ENCODE data around the gene HIVEP3. TPM values are rescaled to one million over a fixed set of nuclear protein-coding genes. Genes with fewer than 3 reads are reported as not detected.

The HIVEP3 gene
- total RNA-seq, 1 experiment from 2014 or later, result 2.8 TPM

- H3K27ac ChIP-seq, result no peak overlapping the region
- DNase-seq, result no peak
Measured at GRCh38 chr1:41631154-41631553, 287.6 kb downstream of the HIVEP3 start.

DNA sequence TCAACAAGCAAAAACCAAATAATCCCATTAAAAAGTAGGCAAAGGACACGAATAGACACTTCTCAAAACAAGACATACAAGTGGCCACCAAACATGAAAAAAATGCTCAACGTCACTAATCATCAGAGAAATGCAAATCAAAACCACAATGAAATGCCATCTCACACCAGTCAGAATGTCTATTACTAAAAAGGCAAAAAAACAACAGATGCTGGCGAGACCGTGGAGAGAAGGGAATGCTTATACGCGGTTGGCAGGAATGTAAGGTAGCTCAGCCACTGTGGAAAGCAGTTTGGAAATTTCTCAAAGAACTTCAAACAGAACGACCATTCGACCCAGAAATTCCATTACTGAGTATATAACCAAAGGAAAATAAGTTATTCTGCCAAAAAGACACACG lies 289.2 kb downstream of the HIVEP3 start:
- peak overlapping the region; percentile 53 for H3K27ac ChIP-seq
- H3K27me3 ChIP-seq, result no peaks in the 10 kb centered on the region
- H3K4me1 ChIP-seq, result peaks cover 32% of the 10 kb centered on the region
- H3K36me3 ChIP-seq, result no peaks in the 10 kb centered on the region
- DNase-seq, result peak; percentile 58 to 62
- no peak overlapping the region for H3K4me3 ChIP-seq
- H3K9me3 ChIP-seq (replicated peaks), result no peaks in the 10 kb centered on the region

More at GRCh38 chr1:41631154-41631553, 287.6 kb downstream of the HIVEP3 start:
- Histone ChIP-seq H3K9me3 (replicated peaks) (no peaks in the 10 kb centered on the region), H3K4me3 (no peak overlapping the region), H3K27me3 (no peaks in the 10 kb centered on the region), H3K36me3 (no peaks in the 10 kb centered on the region), H3K4me1 (peaks cover 22% of the 10 kb centered on the region)

DNA sequence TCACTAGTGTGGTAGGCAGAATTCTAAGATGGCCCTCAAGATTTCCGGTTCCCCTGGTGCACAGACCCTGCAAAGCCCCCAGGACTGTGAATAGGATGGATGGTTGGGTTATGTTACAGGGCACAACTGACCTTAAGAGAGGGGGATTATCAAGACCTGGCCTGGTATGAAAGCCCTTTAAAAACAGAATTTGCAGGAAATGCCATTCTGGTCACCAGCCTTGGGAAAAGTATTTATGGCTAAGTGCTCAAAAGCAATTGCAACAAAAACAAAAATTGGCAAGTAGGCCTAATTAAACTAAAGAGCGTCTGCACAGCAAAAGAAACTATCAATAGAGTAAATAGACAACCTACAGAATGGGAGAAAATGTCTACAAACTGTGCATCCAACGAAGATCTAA lies 289.6 kb downstream of the HIVEP3 start:
- Histone ChIP-seq H3K4me1 (peaks cover 34% of the 10 kb centered on the region), H3K4me3 (no peak overlapping the region), H3K36me3 (no peaks in the 10 kb centered on the region), H3K27ac (peak overlapping the region; percentile 53), H3K27me3 (no peaks in the 10 kb centered on the region), H3K9me3 (replicated peaks) (no peaks in the 10 kb centered on the region)
- DNase-seq, result no peak

DNA sequence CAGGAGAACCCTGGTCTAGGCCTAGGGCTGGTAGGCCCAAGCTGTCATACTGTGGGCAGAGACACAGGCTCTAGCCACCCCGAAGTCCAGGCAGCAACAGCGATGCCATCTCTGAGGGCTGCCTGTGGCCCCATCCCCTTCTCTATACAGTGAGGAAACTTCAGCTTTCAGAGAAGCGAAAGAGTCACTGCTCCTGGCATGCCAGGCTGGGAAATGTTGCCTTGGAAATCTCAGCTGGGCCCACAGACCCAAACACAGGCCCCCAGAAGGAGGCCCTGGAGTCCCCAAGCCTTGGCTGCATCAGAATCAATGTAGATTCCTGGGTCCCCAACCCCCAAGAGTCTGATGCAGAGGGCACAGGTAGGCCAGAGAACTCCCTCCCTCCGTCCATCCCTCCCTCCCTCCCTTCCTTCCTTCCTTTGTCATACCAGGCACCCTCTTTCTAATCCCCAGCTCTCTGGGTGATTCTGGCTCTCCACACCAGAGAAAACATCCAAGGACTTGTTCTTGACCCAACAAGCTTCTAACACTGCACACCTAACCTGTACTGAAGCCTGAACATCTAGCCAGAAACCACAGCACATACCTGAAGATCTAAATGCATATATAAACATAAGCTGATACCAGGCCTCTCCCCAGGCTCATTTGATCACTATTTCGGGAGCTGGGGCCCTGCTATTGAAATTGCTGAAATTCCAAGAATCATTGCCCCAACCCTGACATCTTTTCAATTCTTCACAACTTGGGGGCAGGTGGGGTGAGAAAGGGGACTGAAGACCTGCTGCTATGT lies 291.0 kb downstream of the HIVEP3 start:
- Histone ChIP-seq H3K27me3 (no peaks in the 10 kb centered on the region), H3K4me1 (peaks cover 49% of the 10 kb centered on the region), H3K27ac (no peak overlapping the region; the same call in 1 of the 2 replicates), H3K4me3 (no peak overlapping the region), H3K36me3 (no peaks in the 10 kb centered on the region), H3K9me3 (replicated peaks) (no peaks in the 10 kb centered on the region)
- DNase-seq, result no peak

DNA sequence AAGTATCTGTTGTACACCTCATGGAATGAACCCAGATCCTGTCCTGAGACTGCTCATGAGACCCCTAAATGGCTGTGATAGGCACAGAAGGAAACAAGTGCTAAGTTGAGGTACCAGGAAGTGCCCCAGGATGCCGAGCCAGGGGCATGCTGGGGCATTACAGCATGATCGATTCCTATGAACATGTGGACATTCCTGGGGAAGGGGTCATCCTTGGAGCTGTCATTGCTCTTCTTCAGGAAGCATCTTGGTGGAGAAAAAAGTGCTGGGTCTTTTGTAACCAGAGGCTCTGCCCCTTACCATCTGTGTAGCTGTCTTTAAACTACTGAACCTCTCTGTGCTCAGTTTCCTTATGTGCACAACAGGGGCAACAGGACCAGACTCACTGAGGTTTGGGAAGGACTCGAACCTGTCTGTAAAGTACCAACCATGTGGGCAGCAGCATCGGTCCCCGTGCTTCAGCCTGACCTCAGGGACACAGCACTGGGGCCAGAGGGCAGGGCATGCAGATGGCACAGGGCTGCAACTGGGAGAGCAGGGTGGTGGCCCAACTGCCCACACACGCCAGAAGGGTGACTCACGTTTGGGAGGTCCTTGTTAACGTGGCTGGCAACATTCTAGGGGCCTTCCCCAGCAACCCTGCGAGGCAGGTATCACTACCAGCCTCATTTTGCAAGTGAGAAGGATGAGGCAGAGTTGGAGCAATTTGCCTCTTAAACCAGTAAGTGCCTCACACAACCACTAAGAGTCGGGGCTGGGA lies 291.9 kb downstream of the HIVEP3 start:
- Histone ChIP-seq H3K9me3 (replicated peaks) (no peaks in the 10 kb centered on the region), H3K27me3 (no peaks in the 10 kb centered on the region), H3K4me1 (peaks cover 51% of the 10 kb centered on the region), H3K36me3 (no peaks in the 10 kb centered on the region), H3K4me3 (no peak overlapping the region), H3K27ac (no peak overlapping the region)
- DNase-seq, result no peak

GRCh38 chr1:41626146-41626545 lies 292.6 kb downstream of the HIVEP3 start:
- no peaks in the 10 kb centered on the region for H3K9me3 ChIP-seq (replicated peaks)
- no peak overlapping the region for H3K4me3 ChIP-seq
- DNase-seq, result no peak
- H3K27ac ChIP-seq, result no peak overlapping the region
- no peaks in the 10 kb centered on the region for H3K36me3 ChIP-seq
- no peaks in the 10 kb centered on the region for H3K27me3 ChIP-seq
- peaks cover 51% of the 10 kb centered on the region for H3K4me1 ChIP-seq

DNA sequence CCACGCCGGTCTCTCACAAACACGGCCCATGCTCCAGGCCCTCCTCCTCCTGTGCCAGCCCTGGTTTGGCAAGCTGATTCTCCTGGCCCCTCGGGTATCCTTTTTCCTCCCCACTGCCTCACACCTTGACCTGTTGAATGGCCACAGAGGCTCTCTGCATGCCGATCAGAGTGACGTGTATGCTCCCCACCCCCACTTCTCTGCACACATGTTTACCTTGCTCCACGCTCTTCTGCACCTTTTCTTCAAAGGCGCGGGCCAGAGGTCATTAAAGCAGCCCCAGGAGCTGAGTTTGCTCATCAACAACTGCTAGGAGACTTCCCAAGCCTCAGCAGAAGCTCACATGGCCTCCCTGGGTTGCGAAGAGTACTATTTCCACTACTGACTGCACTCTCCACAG lies 295.0 kb downstream of the HIVEP3 start:
- Histone ChIP-seq H3K27me3 (no peaks in the 10 kb centered on the region), H3K4me3 (no peak overlapping the region), H3K36me3 (no peaks in the 10 kb centered on the region), H3K27ac (no peak overlapping the region), H3K9me3 (replicated peaks) (no peaks in the 10 kb centered on the region), H3K4me1 (peaks cover 43% of the 10 kb centered on the region)
- no peak for DNase-seq

DNA sequence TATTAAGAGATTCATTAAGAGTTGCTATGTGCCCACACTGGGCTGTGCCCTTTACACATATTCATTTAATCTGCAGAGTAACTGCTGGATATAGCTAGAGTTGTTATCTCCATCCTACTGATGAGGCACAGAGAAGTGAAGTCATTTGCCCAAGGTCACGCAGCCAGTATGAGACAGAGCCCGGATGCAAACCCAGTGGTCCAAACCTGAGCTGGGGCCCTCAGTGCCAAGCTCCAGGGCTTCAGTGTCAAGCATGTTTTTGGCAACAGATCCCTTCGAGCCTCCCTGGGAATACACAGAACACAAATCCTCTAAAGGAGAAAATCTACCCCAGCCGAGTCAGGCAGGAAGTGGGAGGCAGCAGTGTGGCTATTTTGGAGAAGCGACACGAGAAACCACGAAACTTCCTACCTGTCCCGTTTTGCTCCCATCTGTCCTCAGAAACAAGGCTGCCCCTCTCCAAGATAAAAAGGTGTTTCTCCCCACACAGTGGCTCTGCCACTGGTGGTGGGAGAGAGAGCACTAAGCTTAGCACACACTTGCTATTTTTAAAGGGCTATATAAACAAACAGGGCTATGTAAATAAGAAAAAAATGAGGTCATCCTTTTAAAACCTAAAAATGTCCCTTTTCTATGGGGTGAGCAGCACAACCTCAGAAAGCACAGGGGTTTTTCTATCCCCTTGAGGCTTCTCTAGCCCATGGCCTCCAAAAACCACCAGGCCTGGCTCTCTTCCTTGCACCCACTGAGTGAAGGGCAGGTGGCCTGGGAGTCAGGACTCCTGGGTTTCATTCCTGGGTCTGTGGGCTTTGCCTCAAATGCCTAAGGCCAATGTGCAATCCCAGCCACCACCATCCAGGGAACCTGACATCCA lies 295.6 kb downstream of the HIVEP3 start:
- no peaks in the 10 kb centered on the region for H3K36me3 ChIP-seq
- no peaks in the 10 kb centered on the region for H3K27me3 ChIP-seq
- H3K27ac ChIP-seq, result no peak overlapping the region
- no peaks in the 10 kb centered on the region for H3K9me3 ChIP-seq (replicated peaks)
- H3K4me3 ChIP-seq, result no peak overlapping the region
- no peak for DNase-seq
- peaks cover 36% of the 10 kb centered on the region for H3K4me1 ChIP-seq

DNA sequence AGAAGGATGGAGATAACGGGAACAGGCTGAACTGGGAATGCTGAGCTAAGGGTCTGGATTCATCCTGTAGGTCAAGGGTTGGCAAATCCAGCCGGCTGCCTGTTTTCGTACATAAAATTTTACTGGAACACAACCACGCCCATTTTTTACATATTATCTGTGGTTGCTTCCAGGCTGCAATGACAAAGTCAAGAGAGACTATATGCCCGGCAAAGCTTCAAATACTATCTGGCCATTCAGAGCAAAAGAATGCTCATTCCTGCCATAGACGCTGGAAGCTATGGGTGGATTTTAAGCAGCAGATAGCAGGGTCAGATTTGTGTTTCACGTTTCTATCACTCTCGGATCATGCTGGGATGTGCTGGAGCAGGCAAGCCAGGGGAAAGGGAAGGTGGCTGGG lies 296.3 kb downstream of the HIVEP3 start:
- no peak for DNase-seq
- Histone ChIP-seq H3K4me3 (no peak overlapping the region), H3K9me3 (replicated peaks) (no peaks in the 10 kb centered on the region), H3K27ac (no peak overlapping the region), H3K27me3 (no peaks in the 10 kb centered on the region), H3K36me3 (no peaks in the 10 kb centered on the region), H3K4me1 (peaks cover 34% of the 10 kb centered on the region)

DNA sequence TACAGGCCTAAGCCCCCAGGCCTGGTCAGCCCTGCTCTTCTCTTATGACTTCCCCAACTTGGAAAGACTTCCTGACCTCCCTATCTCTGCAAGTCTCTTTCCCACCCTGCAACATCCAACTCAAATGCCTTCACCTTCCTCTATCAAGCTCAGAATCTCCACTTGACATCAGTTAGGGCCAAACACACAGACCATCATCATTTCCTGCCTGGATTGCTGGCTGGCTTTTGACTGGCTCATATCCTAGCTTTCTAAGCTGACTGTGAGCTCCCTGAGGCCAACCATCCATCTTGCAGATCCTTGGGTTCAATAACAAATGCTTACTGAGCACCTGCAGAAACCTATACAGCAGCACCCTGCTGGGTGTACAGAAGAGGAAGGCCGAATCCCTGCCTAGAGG lies 296.9 kb downstream of the HIVEP3 start:
- no peaks in the 10 kb centered on the region for H3K27me3 ChIP-seq
- peaks cover 36% of the 10 kb centered on the region for H3K4me1 ChIP-seq
- no peak overlapping the region for H3K4me3 ChIP-seq
- no peaks in the 10 kb centered on the region for H3K9me3 ChIP-seq (replicated peaks)
- H3K27ac ChIP-seq, result no peak overlapping the region
- no peaks in the 10 kb centered on the region for H3K36me3 ChIP-seq
- DNase-seq, result no peak

DNA sequence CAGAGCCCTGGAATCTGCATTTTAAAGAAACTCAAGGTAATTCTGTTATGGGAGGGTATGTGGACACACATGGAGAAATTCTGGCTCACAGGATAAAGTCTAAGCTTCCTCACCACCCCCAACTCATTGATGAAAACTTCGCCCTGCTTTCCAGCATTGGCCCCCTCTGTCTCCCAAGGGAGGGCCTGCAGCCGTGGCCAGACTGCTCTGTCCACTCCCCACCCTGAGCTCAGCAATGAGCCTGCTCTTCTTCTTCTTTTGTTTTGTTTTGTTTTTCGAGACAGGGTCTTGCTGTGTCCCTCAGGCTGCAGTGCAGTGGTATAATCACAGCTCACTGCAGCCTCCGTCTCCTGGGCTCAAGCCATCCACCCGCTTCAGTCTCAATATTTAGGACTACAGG lies 297.5 kb downstream of the HIVEP3 start:
- Histone ChIP-seq H3K4me1 (peaks cover 35% of the 10 kb centered on the region), H3K4me3 (no peak overlapping the region), H3K27me3 (no peaks in the 10 kb centered on the region), H3K9me3 (replicated peaks) (no peaks in the 10 kb centered on the region), H3K27ac (no peak overlapping the region), H3K36me3 (no peaks in the 10 kb centered on the region)
- DNase-seq, result no peak

DNA sequence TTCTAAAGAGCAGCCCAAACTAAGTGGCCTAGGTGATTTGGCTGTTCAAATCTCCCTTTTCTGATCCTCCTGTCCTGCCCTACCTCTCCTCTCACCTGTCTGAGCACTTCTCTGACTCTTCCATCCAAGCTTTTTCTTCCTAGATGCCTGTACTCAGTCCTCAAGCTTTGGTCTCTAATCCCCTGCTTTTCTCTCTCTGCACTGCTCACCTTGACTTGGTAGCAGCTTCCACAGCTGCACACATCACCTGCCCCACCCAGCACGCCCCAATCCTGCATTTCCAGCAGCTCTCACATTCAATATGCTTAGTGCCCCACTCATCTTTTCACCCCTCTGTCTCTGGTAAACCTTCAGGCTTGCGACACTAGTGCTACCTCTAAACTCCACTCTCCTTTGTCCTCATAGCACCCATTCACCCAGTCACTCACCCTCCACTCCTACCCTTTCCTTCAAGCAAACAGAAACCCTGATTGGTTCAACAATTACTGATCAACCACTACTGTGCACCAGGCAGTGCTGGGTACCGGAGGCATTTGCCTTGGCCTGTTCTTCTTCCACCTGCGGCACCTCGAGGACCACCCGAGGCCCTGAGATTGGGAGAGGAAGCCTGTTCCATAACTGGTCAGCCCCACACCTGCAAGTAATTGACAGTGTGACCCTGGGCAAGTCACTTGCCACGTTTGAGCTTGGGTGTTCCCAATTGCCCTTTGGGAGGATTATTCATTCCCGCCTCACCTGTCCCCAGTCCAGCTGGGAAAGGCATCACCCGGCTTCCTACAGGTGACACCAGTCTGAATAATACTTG lies 298.2 kb downstream of the HIVEP3 start:
- no peak overlapping the region for H3K4me3 ChIP-seq
- peaks cover 28% of the 10 kb centered on the region for H3K4me1 ChIP-seq
- DNase-seq, result no peak
- no peaks in the 10 kb centered on the region for H3K27me3 ChIP-seq
- H3K27ac ChIP-seq, result no peak overlapping the region
- no peaks in the 10 kb centered on the region for H3K9me3 ChIP-seq (replicated peaks)
- no peaks in the 10 kb centered on the region for H3K36me3 ChIP-seq

DNA sequence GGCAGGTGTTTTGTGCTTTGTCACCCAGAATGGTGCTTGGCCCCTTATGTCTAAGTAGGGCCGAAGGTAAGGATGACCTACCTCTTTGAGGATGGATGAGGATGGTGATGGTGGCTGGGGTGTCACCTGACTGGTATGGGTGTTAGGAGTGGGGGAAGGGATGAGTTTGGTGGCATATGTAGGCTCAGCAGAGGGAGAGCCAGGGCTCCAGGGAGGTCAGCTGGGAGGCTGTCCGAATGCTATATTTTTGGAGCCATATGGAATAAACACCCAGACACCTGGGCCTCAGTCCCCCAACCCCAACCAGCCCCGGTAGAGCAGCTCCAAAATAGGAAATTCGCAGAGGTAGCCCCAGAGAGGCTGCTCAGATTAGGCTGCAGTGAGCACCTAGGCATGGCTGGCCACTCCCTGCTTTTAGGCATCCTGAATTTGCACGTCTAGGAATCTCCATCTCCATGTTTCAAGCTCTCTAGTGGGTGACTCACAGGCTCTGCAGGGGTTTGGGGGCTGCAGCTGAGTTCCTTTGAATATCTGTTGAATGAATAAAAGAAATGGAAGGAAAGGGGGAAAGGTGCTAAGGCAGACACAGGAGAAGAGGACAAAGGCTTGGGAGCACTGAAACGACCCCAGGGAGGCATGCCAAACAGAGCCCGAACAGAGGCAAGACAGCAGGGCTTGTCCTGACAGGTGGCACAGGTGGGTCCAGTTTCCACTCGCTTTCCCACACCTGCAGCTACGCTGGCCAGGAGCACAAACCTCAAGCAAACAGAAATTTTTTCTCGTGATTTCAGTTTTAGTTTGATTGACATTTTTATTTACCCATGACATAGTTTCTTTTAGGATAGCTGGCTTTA lies 299.0 kb downstream of the HIVEP3 start:
- Histone ChIP-seq H3K27me3 (no peaks in the 10 kb centered on the region), H3K36me3 (no peaks in the 10 kb centered on the region), H3K9me3 (replicated peaks) (no peaks in the 10 kb centered on the region), H3K27ac (no peak overlapping the region), H3K4me3 (no peak overlapping the region), H3K4me1 (peaks cover 25% of the 10 kb centered on the region)
- no peak for DNase-seq

All from SJCRH30 (cell line).